Testis (tissue), 2 donors: ENCODE results near the gene ABCD1.

ENCODE experiments used
- CTCF ChIP-seq, 3 experiments: fragments of 450-650 bp in 2 of 3; fragments of 200-600 bp in 1 of 3; sonication (generic) in 1 of 3; IDR thresholded peaks; one replicate each; pipeline ENCODE4 v1.5.1; 2016 to 2019; ENCODE audit warnings: antibody characterized with exemption in 3 of 3, mild to moderate bottlenecking in 2 of 3, moderate library complexity in 1 of 3
- POLR2A ChIP-seq: fragments of 450-650 bp; IDR thresholded peaks from one replicate; pipeline ENCODE4 v1.6.1; 2017; ENCODE audit warnings: antibody characterized with exemption, mild to moderate bottlenecking, moderate library complexity

- TF ChIP-seq CTCF (IDR thresholded peaks at IDR 0.05) (no peak), POLR2A (no peak)
Observed at GRCh38 chrX:153769158-153769864, 44.7 kb downstream of the ABCD1 start.
